Liver (tissue), 9 donors: ENCODE results near the gene GIPC2. TPM values are rescaled to one million over a fixed set of nuclear protein-coding genes. Genes with fewer than 3 reads are reported as not detected.

Experiments used
- DNase-seq: peaks from one replicate; pipeline ENCODE4 v3.0.0-alpha.2; 2017; ENCODE audit warnings: low spot score
- H3K27ac ChIP-seq, 2 donors: one replicate each; pipeline ENCODE4 v1.7.0; 2013; ENCODE audit warnings: inconsistent platforms in 2 of 2, low read length in 2 of 2, control low read depth in 1 of 2, low read depth in 1 of 2, mild to moderate bottlenecking in 1 of 2
- H3K27me3 ChIP-seq, 4 donors: one replicate each; pipeline versions ENCODE4 v1.6.1 to v1.7.0; 2013; ENCODE audit warnings: low read length in 3 of 4, inconsistent platforms in 1 of 4, mild to moderate bottlenecking in 1 of 4, moderate library complexity in 1 of 4; ENCODE audit not compliant: control insufficient read depth in 4 of 4, insufficient read depth in 4 of 4
- H3K36me3 ChIP-seq, 4 donors: one replicate each; pipeline versions ENCODE4 v1.6.1 to v1.7.0; 2013; ENCODE audit warnings: low read length in 3 of 4, mild to moderate bottlenecking in 3 of 4, low read depth in 1 of 4, moderate library complexity in 1 of 4; ENCODE audit not compliant: control insufficient read depth in 4 of 4, insufficient read depth in 3 of 4
- H3K4me1 ChIP-seq, 4 donors: one replicate each; pipeline versions ENCODE4 v1.6.1 to v1.7.0; 2013; ENCODE audit warnings: low read length in 3 of 4, mild to moderate bottlenecking in 3 of 4, moderate library complexity in 1 of 4; ENCODE audit not compliant: control insufficient read depth in 4 of 4, insufficient read depth in 4 of 4
- H3K4me3 ChIP-seq, 3 donors: one replicate each; pipeline versions ENCODE4 v1.6.1 to v1.7.0; 2013; ENCODE audit warnings: low read length in 3 of 3, control low read depth in 1 of 3, low read depth in 1 of 3, mild to moderate bottlenecking in 1 of 3
- H3K9ac ChIP-seq, 2 donors: one replicate each; pipeline ENCODE4 v1.7.0; 2013; ENCODE audit warnings: low read length in 2 of 2, mild to moderate bottlenecking in 2 of 2, moderate library complexity in 2 of 2, control low read depth in 1 of 2, low read depth in 1 of 2
- H3K9me3 ChIP-seq, 4 donors: one replicate each; pipeline versions ENCODE4 v1.6.1 to v1.7.0; 2013; ENCODE audit warnings: low read length in 3 of 4; ENCODE audit not compliant: control insufficient read depth in 4 of 4
- ATF3 ChIP-seq: IDR thresholded peaks from 2 replicates; pipeline ENCODE4 v1.6.1; 2016; ENCODE audit warnings: antibody characterized with exemption
- CTCF ChIP-seq: fragments of 150-350 bp; IDR thresholded peaks from 2 replicates; pipeline ENCODE4 v1.5.1; 2017; ENCODE audit warnings: improper control_type of control experiment, low read depth, low read length; ENCODE audit not compliant: missing input control
- EGR1 ChIP-seq, 2 donors: IDR thresholded peaks; 2 replicates each; pipeline ENCODE4 v1.6.1; 2016 to 2018; ENCODE audit warnings: antibody characterized with exemption in 2 of 2, low read depth in 2 of 2
- FOXA1 ChIP-seq: IDR thresholded peaks from 2 replicates; pipeline ENCODE4 v1.6.1; 2016; ENCODE audit warnings: antibody characterized with exemption
- FOXA2 ChIP-seq: IDR thresholded peaks from 2 replicates; pipeline ENCODE4 v1.6.1; 2016; ENCODE audit warnings: antibody characterized with exemption
- GABPA ChIP-seq, 2 donors: IDR thresholded peaks in 1 of 2; conservative IDR thresholded peaks in 1 of 2; 2 replicates each; pipeline ENCODE4 v1.6.1; 2016; ENCODE audit warnings: antibody characterized with exemption in 2 of 2, mild to moderate bottlenecking in 1 of 2, moderate library complexity in 1 of 2
- HNF4A ChIP-seq, 2 donors: conservative IDR thresholded peaks; 2 replicates each; pipeline ENCODE4 v1.6.1; 2016; ENCODE audit warnings: antibody characterized with exemption in 2 of 2, mild to moderate bottlenecking in 2 of 2
- HNF4G ChIP-seq: IDR thresholded peaks from 2 replicates; pipeline ENCODE4 v1.6.1; 2016; ENCODE audit warnings: antibody characterized with exemption
- JUND ChIP-seq, 2 donors: IDR thresholded peaks; 2 replicates each; pipeline ENCODE4 v1.6.1; 2016; ENCODE audit warnings: antibody characterized with exemption in 2 of 2
- MAX ChIP-seq: IDR thresholded peaks from 2 replicates; pipeline ENCODE4 v1.6.1; 2016; ENCODE audit warnings: antibody characterized with exemption
- NR2F2 ChIP-seq: IDR thresholded peaks from 2 replicates; pipeline ENCODE4 v1.6.1; 2016; ENCODE audit warnings: antibody characterized with exemption
- RAD21 ChIP-seq, 2 donors: IDR thresholded peaks; 2 replicates each; pipeline ENCODE4 v1.6.1; 2016; ENCODE audit warnings: antibody characterized with exemption in 2 of 2, mild to moderate bottlenecking in 2 of 2
- REST ChIP-seq: IDR thresholded peaks from 2 replicates; pipeline ENCODE4 v1.6.1; 2016; ENCODE audit warnings: antibody characterized with exemption, mild to moderate bottlenecking
- RXRA ChIP-seq, 2 donors: IDR thresholded peaks; 2 replicates each; pipeline ENCODE4 v1.6.1; 2017 to 2018; ENCODE audit warnings: antibody characterized with exemption in 2 of 2, mild to moderate bottlenecking in 1 of 2
- SP1 ChIP-seq: IDR thresholded peaks from 2 replicates; pipeline ENCODE4 v1.6.1; 2018; ENCODE audit warnings: antibody characterized with exemption, mild to moderate bottlenecking
- TAF1 ChIP-seq: conservative IDR thresholded peaks from 2 replicates; pipeline ENCODE4 v1.6.1; 2016; ENCODE audit warnings: antibody characterized with exemption, mild to moderate bottlenecking
- YY1 ChIP-seq: IDR thresholded peaks from 2 replicates; pipeline ENCODE4 v1.6.1; 2016; ENCODE audit warnings: antibody characterized with exemption, mild to moderate bottlenecking
- ZBTB33 ChIP-seq: IDR thresholded peaks from 2 replicates; pipeline ENCODE4 v1.6.1; 2016; ENCODE audit warnings: antibody characterized with exemption
- WGBS: extraction: QIAGEN DNeasy Blood & Tissue Kit; methylation state at CpG from one replicate; pipeline ENCODE4 v1.1.7; 2013; 5-methylcytosine and 5-hydroxymethylcytosine counted together
- polyA plus RNA-seq, 2 donors: library from polyadenylated mRNA; stranded (reverse) in 1 of 2; unstranded in 1 of 2; fragments of 200-250 nt in 1 of 2; fragments of >200 nt in 1 of 2; fragmentation: Nextera tagmentation in 1 of 2; extraction: Ambion mirVana in 1 of 2; gene quantifications; one replicate each; pipeline versions ENCODE4 v1.2.1 to v1.2.3, GENCODE V29; 2013 to 2015
- total RNA-seq, 2 donors: library from RNA; depleted of rRNA; stranded (reverse); fragments of >200 nt; gene quantifications; one replicate each; pipeline ENCODE4 v1.2.3, GENCODE V29; 2014
- donor health status: healthy.
- donor health status: healthy.
- donor health status: healthy.
- donor health status: healthy.
- donor health status: healthy.

GIPC2 gene
- total and polyA plus RNA-seq, 4 donors: 3.7 to 10.9 (median 6.4) TPM

GRCh38 chr1:78090472-78091133, 44.8 kb downstream of the GIPC2 start:
- H3K27ac ChIP-seq: no peak overlapping the region
- no peak for DNase-seq
- no peaks in the 10 kb centered on the region for H3K9me3 ChIP-seq
- no peaks in the 10 kb centered on the region for H3K27me3 ChIP-seq
- no peak overlapping the region for H3K9ac ChIP-seq
- H3K4me1 ChIP-seq: peaks cover 0 to 8% (median 2%) of the 10 kb centered on the region in 4 donors
- H3K4me3 ChIP-seq: no peak overlapping the region
- WGBS: 92% methylated on average over 3 of the region's 3 CpGs
- TF ChIP-seq EGR1 (IDR thresholded peaks at IDR 0.05; ENCODE audit: low read depth in 2 of 2): no peak
- H3K36me3 ChIP-seq: peaks cover 0 to 5% (median under 1%) of the 10 kb centered on the region in 4 donors

- DNase-seq: no peak
- H3K4me1 ChIP-seq: peaks cover 0 to 8% (median 2%) of the 10 kb centered on the region in 4 donors
- no peak overlapping the region for H3K9ac ChIP-seq
- peaks cover 0 to 5% (median under 1%) of the 10 kb centered on the region in 4 donors for H3K36me3 ChIP-seq
- H3K4me3 ChIP-seq: no peak overlapping the region
- H3K9me3 ChIP-seq: no peaks in the 10 kb centered on the region
- TF ChIP-seq REST (no peak), FOXA2 (no peak), FOXA1 (no peak), HNF4G (no peak), SP1 (no peak), MAX (no peak), ZBTB33 (no peak), GABPA (IDR thresholded peaks at IDR 0.05 in 1 of 2, conservative IDR thresholded peaks at IDR 0.05 in 1 of 2) (no peak), NR2F2 (no peak), CTCF (no peak), RXRA (IDR thresholded peaks at IDR 0.05) (no peak), ATF3 (no peak), YY1 (no peak), RAD21 (IDR thresholded peaks at IDR 0.05) (no peak), HNF4A (conservative IDR thresholded peaks at IDR 0.05) (no peak), EGR1 (IDR thresholded peaks at IDR 0.05; ENCODE audit: low read depth in 2 of 2) (no peak), TAF1 (no peak), JUND (IDR thresholded peaks at IDR 0.05) (no peak)
- 95% methylated on average over 18 of the region's 18 CpGs for WGBS
- H3K27ac ChIP-seq: no peak overlapping the region
- no peaks in the 10 kb centered on the region for H3K27me3 ChIP-seq
These were observed 45.5 kb downstream of the GIPC2 start for GRCh38 chr1:78091215-78091813.
